GM12865 (cell line): Measurements from ENCODE around the gene MROH7.

ENCODE experiments used
- DNase-seq: peaks from one replicate; pipeline ENCODE4 v3.0.0; 2010; ENCODE audit warnings: low read depth
- H3K4me3 ChIP-seq: 2 replicates; pipeline ENCODE4 v1.5.1; 2011; ENCODE audit warnings: mild to moderate bottlenecking, low read depth, low read length, control low read depth
- CTCF ChIP-seq: IDR thresholded peaks from 2 replicates; pipeline ENCODE4 v1.5.1; 2011; ENCODE audit warnings: low read length, control low read depth, low read depth, inconsistent platforms; ENCODE audit not compliant: insufficient read depth; ENCODE audit errors: missing control alignments

MROH7 gene

GRCh38 chr1:54640863-54641836, at the start of gene MROH7:
Gene MROH7 (plus strand): TSS chr1:54641786. CDS start chr1:54652927, 11,141 bp downstream.
- DNase-seq, result no peak
- TF ChIP-seq CTCF, result no peak
- no peak within 1 kb of the TSS for H3K4me3 ChIP-seq

GRCh38 chr1:54593571-54594160, 47.9 kb upstream of the MROH7 start:
- H3K4me3 ChIP-seq, result no peak overlapping the region
- DNase-seq, result no peak
- no peak for TF ChIP-seq CTCF

GRCh38 chr1:54594463-54594862, 47.1 kb upstream of the MROH7 start:
- no peak overlapping the region for H3K4me3 ChIP-seq
- DNase-seq, result no peak
- TF ChIP-seq CTCF, result no peak

- no peak overlapping the region for H3K4me3 ChIP-seq
- no peak for DNase-seq
Observed at GRCh38 chr1:54595956-54596498, 45.6 kb upstream of the MROH7 start.

GRCh38 chr1:54596756-54597155, 44.8 kb upstream of the MROH7 start:
- TF ChIP-seq CTCF, result no peak
- H3K4me3 ChIP-seq, result no peak overlapping the region
- DNase-seq, result no peak

More at GRCh38 chr1:54595956-54596498, 45.6 kb upstream of the MROH7 start:
- TF ChIP-seq CTCF, result no peak

GRCh38 chr1:54597455-54598030, 44.0 kb upstream of the MROH7 start:
- no peak for TF ChIP-seq CTCF
- DNase-seq, result no peak
- no peak overlapping the region for H3K4me3 ChIP-seq
